HG03432 (cell line): ENCODE measurements around the gene MGAM2.

Experiments
- ATAC-seq: cut with Tn5 transposase; IDR thresholded peaks from one replicate; pipeline ENCODE4 v1.9.1; 2021; ENCODE audit warnings: mild to moderate bottlenecking, moderate library complexity; ENCODE audit not compliant: unreplicated experiment

Gene MGAM2

DNA sequence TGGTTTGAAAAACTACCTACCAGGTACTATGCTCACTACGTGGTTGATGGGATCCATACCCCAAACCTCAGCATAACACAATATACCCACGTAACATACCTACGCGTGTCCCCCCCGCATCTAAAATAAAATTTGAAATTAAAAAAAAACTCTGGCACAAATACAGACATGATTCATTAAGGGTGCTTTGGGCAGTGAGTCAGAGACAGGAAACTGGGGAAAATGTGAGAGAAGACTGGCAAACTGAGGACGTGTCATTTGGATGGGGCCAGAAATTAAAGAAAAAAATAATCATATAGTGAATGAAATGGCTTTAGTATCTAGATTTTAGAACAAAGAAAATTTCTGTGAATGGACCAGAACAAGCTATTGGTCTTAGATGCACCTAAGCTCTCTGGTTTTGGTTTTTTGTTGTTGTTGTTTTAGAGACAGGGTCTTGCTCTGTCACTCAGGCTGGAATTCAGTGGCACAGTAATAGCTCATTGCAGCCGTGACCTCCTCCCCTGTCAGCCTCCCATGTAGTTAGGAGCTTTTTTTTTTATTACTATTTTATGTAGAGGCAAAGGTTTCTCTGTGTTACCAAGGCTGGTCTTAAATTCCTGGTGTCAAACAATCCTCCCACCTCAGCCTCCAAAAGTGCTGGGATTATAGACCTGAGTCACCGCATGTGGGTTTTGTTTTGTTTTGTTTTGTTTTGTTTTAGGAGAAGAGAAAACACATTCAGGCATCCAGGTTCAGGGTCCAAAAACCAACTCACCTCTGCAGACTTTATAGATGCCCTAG, 152.3 kb downstream of the MGAM2 start:
- no peak for ATAC-seq
